Large intestine (tissue), 3 donors: Measurements from ENCODE around the gene CHCHD10. TPM values are rescaled to one million over a fixed set of nuclear protein-coding genes. Genes with fewer than 3 reads are reported as not detected.

Source experiments
- DNase-seq, 2 donors: peaks; one replicate each; pipeline versions ENCODE4 v3.0.0 to v3.0.0-alpha.2; 2013
- H3K27ac ChIP-seq: one replicate; pipeline ENCODE4 v1.5.1; 2013; ENCODE audit warnings: low read length
- H3K27me3 ChIP-seq: 2 replicates; pipeline ENCODE4 v1.6.1; 2013; ENCODE audit warnings: low read length; ENCODE audit not compliant: control insufficient read depth, insufficient read depth
- H3K36me3 ChIP-seq: 2 replicates; pipeline ENCODE4 v1.6.1; 2013; ENCODE audit warnings: low read length; ENCODE audit not compliant: control insufficient read depth, insufficient read depth
- H3K4me1 ChIP-seq: one replicate; pipeline ENCODE4 v1.6.1; 2013; ENCODE audit warnings: low read length; ENCODE audit not compliant: control insufficient read depth, insufficient read depth
- H3K4me3 ChIP-seq: one replicate; pipeline ENCODE4 v1.5.1; 2013; ENCODE audit warnings: low read length
- H3K9me3 ChIP-seq: one replicate; pipeline ENCODE4 v1.6.1; 2013; ENCODE audit warnings: mild to moderate bottlenecking, low read depth, low read length, moderate library complexity; ENCODE audit not compliant: control insufficient read depth
- WGBS: methylation state at CpG from one replicate; pipeline ENCODE4 v1.1.5; 2013; ENCODE audit warnings: low lambda C conversion rate; ENCODE audit not compliant: insufficient coverage; 5-methylcytosine and 5-hydroxymethylcytosine counted together
- polyA plus RNA-seq: library from polyadenylated mRNA; unstranded; fragments of 120-200 nt; gene quantifications from one replicate; pipeline ENCODE4 v1.2.1, GENCODE V29; 2013

CHCHD10 gene
- polyA plus RNA-seq, 1 donor, result 88.2 TPM

DNA sequence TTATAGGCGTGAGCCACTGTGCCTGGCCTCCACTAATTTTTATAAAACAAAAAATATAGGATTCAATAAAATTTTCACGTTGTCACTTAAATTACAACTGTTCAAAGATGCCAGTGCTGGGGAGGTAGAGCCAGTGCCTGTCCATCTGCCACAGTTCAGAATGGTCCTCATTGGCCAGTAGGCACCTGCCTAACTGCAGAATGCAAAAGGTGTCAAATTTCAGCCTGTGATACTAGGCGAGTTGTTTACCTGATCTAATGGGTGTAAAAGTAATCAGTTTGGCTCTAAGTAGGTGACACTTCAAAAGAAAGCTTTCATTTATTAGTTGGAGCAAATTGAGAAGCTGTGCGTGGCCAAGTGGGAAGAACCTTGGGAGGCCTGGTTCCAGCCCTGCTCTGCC lies 21.3 kb upstream of the CHCHD10 start:
- H3K4me1 ChIP-seq, result peaks cover 15% of the 10 kb centered on the region
- no peak overlapping the region for H3K27ac ChIP-seq
- no peaks in the 10 kb centered on the region for H3K9me3 ChIP-seq
- H3K27me3 ChIP-seq, result no peaks in the 10 kb centered on the region
- H3K36me3 ChIP-seq, result peaks cover 37% of the 10 kb centered on the region
- no peak for DNase-seq
- WGBS, result 43% methylated on average over 1 of the region's 4 CpGs
- H3K4me3 ChIP-seq, result no peak overlapping the region

DNA sequence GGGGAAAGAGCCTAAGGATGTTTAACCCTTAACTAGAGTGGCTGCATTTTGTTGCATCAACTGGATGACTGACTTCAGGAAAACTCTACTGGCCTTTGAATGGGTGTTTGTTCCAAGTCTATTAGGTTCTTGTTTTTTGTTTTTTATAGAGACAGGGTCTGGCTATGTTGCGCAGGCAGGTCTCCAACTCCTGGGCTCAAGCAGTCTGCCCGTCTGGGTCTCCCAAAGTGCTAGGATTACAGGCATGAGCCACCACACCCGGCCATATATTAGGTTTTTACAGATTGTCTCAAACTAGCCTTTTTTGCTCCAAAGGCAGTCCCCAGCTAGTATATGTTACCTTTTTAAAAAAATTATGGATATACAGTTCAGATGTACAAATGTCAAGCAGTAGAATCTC lies 20.1 kb upstream of the CHCHD10 start:
- H3K27me3 ChIP-seq, result no peaks in the 10 kb centered on the region
- 100% methylated on average over 1 of the region's 3 CpGs for WGBS
- H3K4me3 ChIP-seq, result peak overlapping the region; percentile 84
- no peak for DNase-seq
- no peaks in the 10 kb centered on the region for H3K9me3 ChIP-seq
- H3K27ac ChIP-seq, result no peak overlapping the region
- H3K36me3 ChIP-seq, result peaks cover 25% of the 10 kb centered on the region
- peaks cover 27% of the 10 kb centered on the region for H3K4me1 ChIP-seq

DNA sequence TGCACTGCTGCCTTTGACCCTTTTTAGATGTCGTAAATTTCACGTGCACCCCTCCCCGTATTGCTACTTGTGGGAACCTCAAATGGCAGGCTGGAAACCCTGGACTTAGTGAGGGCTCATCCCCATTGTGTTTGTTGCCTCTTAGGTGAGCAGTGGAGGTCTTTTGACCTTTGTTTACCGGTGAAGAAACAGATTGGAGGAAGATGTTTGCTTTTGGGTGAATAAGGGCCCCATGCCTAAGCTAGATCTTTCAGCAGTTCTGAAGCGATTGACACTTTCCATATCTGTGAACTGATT lies 19.8 kb upstream of the CHCHD10 start:
- H3K36me3 ChIP-seq, result peaks cover 21% of the 10 kb centered on the region
- H3K9me3 ChIP-seq, result no peaks in the 10 kb centered on the region
- no peaks in the 10 kb centered on the region for H3K27me3 ChIP-seq
- H3K4me3 ChIP-seq, result peak overlapping the region; percentile 84
- peak overlapping the region; percentile 9 for H3K27ac ChIP-seq
- 0% methylated on average over 1 of the region's 5 CpGs for WGBS
- DNase-seq, result no peak
- H3K4me1 ChIP-seq, result peaks cover 31% of the 10 kb centered on the region

DNA sequence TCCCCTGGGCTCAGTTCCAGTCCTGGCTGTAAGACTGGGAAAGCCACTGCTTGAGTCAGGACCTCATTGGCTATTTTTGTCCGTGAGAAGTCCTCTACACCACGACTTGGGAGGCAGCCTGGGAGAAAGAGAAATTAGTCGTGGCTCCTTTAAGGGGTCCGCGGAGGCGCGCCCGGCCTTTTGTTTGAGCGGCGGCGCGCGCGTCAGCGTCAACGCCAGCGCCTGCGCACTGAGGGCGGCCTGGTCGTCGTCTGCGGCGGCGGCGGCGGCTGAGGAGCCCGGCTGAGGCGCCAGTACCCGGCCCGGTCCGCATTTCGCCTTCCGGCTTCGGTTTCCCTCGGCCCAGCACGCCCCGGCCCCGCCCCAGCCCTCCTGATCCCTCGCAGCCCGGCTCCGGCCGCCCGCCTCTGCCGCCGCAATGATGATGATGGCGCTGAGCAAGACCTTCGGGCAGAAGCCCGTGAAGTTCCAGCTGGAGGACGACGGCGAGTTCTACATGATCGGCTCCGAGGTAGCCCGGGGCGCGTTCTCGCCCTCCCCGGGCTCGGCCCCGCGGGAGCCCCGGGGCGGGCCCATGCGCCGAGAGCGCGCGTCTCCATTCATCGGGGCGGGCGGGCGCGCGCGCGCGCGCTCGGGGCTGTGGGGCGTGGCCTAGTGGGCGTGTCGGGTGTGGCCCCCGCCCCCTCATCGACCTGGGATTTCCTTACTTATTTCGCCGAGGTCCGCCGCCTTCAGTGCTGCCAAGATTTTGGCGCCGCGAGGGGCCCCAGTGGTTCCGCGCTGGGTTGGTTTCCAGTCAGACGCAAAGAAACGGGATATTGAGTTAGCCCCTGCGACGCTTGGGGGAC lies 19.2 kb upstream of the CHCHD10 start, which contains the start of gene SMARCB1:
SMARCB1 (plus strand) TSS at position 215 of the 848 bp plus-strand sequence; CDS start at position 419, 204 bp downstream.
- Histone ChIP-seq H3K4me1 (peaks cover 36% of the 10 kb centered on the region), H3K27me3 (no peaks in the 10 kb centered on the region), H3K27ac (peak within 1 kb of the TSS; percentile 99), H3K9me3 (no peaks in the 10 kb centered on the region), H3K4me3 (peak within 1 kb of the TSS; percentile 84), H3K36me3 (peaks cover 16% of the 10 kb centered on the region)
- WGBS, result no CpG with 5 or more reads among the region's 97 CpGs
- peak; percentile 89 to 95 for DNase-seq

DNA sequence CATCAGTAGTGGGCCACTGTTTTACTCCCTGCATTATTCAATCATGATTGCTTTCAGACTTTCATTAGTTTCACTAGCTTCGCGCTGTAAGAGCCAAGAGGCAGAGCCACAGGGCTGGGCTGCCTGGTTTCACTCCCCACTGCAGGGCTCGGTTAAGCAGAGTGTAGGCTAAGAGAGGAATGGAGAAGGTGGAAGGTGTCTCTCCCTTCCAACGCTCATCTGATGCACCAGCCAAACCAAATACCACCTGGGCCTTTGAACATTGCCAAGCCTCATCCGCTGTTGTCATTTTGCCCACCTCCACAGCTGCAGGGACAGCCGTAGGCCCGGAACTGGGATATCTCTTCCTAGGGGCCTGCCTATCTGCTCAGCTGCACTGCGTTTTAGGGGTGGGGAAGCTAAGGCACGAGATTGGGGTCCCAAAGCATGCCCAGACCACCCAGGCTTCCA lies 18.5 kb upstream of the CHCHD10 start:
- no CpG with 5 or more reads among the region's 9 CpGs for WGBS
- Histone ChIP-seq H3K27me3 (no peaks in the 10 kb centered on the region), H3K36me3 (peaks cover 9% of the 10 kb centered on the region), H3K27ac (peak overlapping the region; percentile 99), H3K9me3 (no peaks in the 10 kb centered on the region), H3K4me1 (peaks cover 43% of the 10 kb centered on the region), H3K4me3 (peak overlapping the region; percentile 84)
- peak in 1 of 2 donors; percentile 8 for DNase-seq

DNA sequence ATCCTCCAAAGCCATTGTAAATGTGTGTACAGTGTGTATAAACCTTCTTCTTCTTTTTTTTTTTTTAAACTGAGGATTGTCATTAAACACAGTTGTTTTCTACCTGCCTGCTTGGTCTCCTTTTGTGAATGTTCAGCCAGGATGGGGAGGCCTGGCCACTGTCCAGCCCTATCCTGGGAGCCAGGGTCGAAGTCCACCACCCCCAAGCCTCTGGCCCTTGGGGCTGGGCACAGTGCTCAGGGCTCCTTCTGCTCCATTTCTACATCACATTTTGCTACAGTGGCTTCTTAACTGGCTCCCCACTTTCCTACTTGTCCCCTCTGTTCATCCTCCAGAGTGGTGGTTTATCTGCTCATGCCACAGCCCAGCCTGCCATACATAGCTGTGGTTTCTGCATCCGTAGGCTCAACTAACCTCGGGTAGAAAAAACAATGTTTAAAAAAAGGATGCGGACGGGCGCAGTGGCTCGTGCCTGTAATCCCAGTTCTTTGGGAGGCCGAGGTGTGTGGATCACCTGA lies 16.5 kb upstream of the CHCHD10 start:
- Histone ChIP-seq H3K27ac (peak overlapping the region; percentile 70), H3K27me3 (no peaks in the 10 kb centered on the region), H3K4me1 (peaks cover 52% of the 10 kb centered on the region), H3K36me3 (no peaks in the 10 kb centered on the region), H3K4me3 (no peak overlapping the region), H3K9me3 (no peaks in the 10 kb centered on the region)
- DNase-seq, result peak in 1 of 2 donors; percentile 55
- WGBS, result no CpG with 5 or more reads among the region's 8 CpGs

DNA sequence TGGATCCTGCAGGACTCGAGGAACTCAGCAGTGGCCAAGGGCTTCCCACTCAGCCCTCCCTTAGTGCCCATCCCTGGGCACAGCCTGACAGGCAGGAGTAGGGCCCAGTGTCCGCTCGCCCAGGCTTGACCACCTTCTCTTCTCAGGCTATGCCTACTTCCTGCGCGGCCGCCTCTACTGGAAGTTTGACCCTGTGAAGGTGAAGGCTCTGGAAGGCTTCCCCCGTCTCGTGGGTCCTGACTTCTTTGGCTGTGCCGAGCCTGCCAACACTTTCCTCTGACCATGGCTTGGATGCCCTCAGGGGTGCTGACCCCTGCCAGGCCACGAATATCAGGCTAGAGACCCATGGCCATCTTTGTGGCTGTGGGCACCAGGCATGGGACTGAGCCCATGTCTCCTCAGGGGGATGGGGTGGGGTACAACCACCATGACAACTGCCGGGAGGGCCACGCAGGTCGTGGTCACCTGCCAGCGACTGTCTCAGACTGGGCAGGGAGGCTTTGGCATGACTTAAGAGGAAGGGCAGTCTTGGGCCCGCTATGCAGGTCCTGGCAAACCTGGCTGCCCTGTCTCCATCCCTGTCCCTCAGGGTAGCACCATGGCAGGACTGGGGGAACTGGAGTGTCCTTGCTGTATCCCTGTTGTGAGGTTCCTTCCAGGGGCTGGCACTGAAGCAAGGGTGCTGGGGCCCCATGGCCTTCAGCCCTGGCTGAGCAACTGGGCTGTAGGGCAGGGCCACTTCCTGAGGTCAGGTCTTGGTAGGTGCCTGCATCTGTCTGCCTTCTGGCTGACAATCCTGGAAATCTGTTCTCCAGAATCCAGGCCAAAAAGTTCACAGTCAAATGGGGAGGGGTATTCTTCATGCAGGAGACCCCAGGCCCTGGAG lies 15.7 kb upstream of the CHCHD10 start:
- H3K9me3 ChIP-seq, result no peaks in the 10 kb centered on the region
- H3K27me3 ChIP-seq, result no peaks in the 10 kb centered on the region
- H3K36me3 ChIP-seq, result no peaks in the 10 kb centered on the region
- peak in 1 of 2 donors; percentile 53 for DNase-seq
- no CpG with 5 or more reads among the region's 15 CpGs for WGBS
- H3K4me3 ChIP-seq, result no peak overlapping the region
- H3K27ac ChIP-seq, result peak overlapping the region; percentile 70
- peaks cover 57% of the 10 kb centered on the region for H3K4me1 ChIP-seq

DNA sequence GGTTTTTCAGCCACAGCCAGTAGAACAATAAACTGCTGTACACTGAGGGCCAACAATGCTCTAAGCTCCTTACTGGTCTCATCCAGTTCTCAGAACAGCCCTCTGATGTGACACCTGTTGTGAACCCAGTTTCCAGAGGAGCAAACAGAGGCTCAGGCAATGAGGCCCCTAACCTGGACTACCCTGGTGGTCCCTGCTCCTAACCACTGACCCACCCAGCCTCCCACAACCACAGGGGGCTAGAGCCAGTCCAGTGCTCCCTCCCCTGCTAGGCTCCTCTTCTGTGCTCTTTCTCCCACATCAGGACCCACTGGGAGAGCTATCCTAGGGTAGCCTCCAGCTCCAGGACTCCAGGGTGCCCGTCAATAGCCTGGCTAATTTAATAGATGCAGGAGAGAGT lies 14.9 kb upstream of the CHCHD10 start:
- DNase-seq, result no peak
- Histone ChIP-seq H3K36me3 (no peaks in the 10 kb centered on the region), H3K9me3 (no peaks in the 10 kb centered on the region), H3K27me3 (no peaks in the 10 kb centered on the region), H3K4me3 (no peak overlapping the region), H3K27ac (peak overlapping the region; percentile 66), H3K4me1 (peaks cover 62% of the 10 kb centered on the region)
- WGBS, result no CpG with 5 or more reads among the region's 1 CpG

DNA sequence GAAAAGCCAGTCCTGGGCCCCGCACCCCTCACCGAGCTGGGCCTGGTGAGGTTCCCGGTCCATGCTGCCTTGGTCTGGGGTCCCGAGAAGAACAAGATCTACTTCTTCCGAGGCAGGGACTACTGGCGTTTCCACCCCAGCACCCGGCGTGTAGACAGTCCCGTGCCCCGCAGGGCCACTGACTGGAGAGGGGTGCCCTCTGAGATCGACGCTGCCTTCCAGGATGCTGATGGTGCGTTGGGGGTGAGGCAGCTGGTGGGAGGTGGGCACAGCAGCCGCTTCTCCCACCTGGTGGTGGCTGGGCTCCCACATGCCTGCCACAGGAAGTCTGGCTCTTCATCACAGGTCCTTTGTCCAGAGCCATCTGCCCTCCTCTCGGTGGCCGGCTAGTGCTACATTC lies 14.5 kb upstream of the CHCHD10 start:
- no peak for DNase-seq
- Histone ChIP-seq H3K36me3 (no peaks in the 10 kb centered on the region), H3K4me3 (no peak overlapping the region), H3K27me3 (no peaks in the 10 kb centered on the region), H3K27ac (peak overlapping the region; percentile 66), H3K4me1 (peaks cover 63% of the 10 kb centered on the region), H3K9me3 (no peaks in the 10 kb centered on the region)
- WGBS, result no CpG with 5 or more reads among the region's 16 CpGs

DNA sequence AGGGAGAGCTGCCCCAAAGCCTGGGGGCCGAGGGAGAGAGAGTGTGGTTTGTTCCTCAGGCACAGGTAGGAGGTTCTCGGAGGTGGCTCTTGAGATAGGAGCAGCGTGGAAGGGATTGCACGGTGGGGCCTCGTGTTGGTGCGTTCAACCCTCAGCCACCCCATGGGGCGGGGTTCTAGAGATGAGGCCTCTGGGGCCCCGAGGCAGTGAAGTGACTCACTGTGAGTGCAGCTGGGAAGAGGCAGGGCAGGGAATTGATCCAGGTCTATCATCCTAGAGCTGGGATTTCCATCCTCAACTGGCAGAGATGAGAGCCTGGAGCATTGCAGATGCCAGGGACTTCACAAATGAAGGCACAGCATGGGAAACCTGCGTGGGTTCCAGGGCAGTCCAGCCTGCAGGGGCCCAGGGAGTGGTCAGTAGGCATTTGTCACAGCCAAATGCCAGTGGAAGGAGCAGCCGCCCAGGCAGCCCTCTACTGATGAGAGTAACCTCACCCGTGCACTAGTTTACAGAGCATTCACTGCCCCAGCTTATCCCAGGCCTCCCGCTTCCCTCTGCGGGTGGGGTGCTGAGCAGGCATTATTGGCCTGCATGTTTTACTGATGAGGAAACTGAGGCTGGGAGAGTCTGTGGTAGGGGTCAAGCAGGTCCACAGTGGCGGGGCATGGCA lies 13.9 kb upstream of the CHCHD10 start:
- Histone ChIP-seq H3K27me3 (no peaks in the 10 kb centered on the region), H3K36me3 (no peaks in the 10 kb centered on the region), H3K27ac (peak overlapping the region; percentile 66), H3K9me3 (no peaks in the 10 kb centered on the region), H3K4me3 (no peak overlapping the region), H3K4me1 (peaks cover 63% of the 10 kb centered on the region)
- DNase-seq, result peak; percentile 83 to 89
- WGBS, result 50% methylated on average over 1 of the region's 14 CpGs
